Heart left ventricle (tissue), 13 donors: ENCODE data around the gene GSDME.

Experiments used
- POLR2A ChIP-seq, 2 donors: fragments of 450-650 bp; IDR thresholded peaks; one replicate each; pipeline ENCODE4 v1.6.1; 2017; ENCODE audit warnings: antibody characterized with exemption in 2 of 2, mild to moderate bottlenecking in 2 of 2, moderate library complexity in 2 of 2
- TF ChIP-seq, protein P1 (sequence below), 12 donors: fragments of 200-600 bp; sonication (generic) in 4 of 12; IDR thresholded peaks; one replicate each; pipeline versions ENCODE4 v1.5.0 to v1.8.0; 2018 to 2022; ENCODE audit warnings: antibody characterized with exemption in 12 of 12, mild to moderate bottlenecking in 5 of 12
- donor health status: ischemic (EF 13 %, LVEDD 7.1; RV severe dilation, severe dysfunction).
- donor health status: DM: no; HTN: yes; CAD: no.
- donor health status: DM: no; HTN: no; CAD: no.
- donor health status: ischemic (EF 25% LVEDD 6.9; RV normal size, moderate dysfunction).
- donor health status: ischemic (EF 25% LVEDD 5.7; RV mildly dilated, moderate dysfunction).
- donor health status: ischemic (EF 35%, LVEDD 5.7; RV mildly dilated, moderate dysfunction).
- donor health status: nonischemic (EF 11% LVEDD 7.7; RV severe dilation, severe dysfunction).
- donor health status: DM: yes; HTN: yes; CAD: no.
- donor health status: PGD.
- donor health status: ischemic (EF 29% LVEDD 5.4; RV normal size, mild dysfunction).
- donor health status: nonischemic (EF 23%, LVEDD 6.1; RV moderate dilation, normal function).

DNA sequence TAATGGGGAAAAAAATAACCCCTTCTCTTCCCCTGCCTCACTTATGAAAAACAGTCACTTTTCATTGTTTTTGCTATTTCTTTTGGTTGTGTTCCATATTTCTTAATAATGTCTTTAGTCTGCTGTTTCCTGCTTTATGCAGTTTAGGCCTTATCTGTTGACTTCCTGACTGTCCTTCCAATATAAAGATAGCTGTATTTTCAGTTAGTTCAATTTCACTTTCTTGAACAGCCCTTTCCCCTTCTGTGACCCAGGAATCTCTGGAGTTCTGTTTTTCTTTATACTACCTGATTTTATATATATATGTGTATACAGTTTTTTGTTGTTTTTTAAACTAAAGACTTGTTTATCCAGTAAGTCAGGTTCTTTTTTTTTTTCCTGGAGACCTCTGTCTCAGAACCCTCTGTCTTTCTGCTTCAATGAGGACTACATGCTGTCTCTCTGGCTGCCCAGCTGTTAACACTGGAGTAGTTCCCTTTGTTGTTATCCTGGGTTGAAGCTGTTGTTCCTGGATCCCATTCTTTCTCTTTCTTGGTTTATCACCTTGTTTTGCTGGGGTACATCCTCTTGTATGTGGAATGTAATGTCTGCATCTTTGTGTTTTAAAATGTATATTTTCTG lies 87.2 kb downstream of the GSDME start:
- no peak for TF ChIP-seq POLR2A (IDR thresholded peaks at IDR 0.05)
- TF ChIP-seq, protein P1, sequence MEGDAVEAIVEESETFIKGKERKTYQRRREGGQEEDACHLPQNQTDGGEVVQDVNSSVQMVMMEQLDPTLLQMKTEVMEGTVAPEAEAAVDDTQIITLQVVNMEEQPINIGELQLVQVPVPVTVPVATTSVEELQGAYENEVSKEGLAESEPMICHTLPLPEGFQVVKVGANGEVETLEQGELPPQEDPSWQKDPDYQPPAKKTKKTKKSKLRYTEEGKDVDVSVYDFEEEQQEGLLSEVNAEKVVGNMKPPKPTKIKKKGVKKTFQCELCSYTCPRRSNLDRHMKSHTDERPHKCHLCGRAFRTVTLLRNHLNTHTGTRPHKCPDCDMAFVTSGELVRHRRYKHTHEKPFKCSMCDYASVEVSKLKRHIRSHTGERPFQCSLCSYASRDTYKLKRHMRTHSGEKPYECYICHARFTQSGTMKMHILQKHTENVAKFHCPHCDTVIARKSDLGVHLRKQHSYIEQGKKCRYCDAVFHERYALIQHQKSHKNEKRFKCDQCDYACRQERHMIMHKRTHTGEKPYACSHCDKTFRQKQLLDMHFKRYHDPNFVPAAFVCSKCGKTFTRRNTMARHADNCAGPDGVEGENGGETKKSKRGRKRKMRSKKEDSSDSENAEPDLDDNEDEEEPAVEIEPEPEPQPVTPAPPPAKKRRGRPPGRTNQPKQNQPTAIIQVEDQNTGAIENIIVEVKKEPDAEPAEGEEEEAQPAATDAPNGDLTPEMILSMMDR (IDR thresholded peaks at IDR 0.05) = no peak
